Psoas muscle (tissue), 8 donors: ENCODE measurements around the gene CHRNA1. TPM values are rescaled to one million over a fixed set of nuclear protein-coding genes. Genes with fewer than 3 reads are reported as not detected.

Experiments
- ATAC-seq, 4 donors: fragments of 200-7000 bp; cut with Tn5 transposase; one replicate each; pipeline ENCODE4 v1.9.1; 2020; ENCODE audit warnings: moderate library complexity in 3 of 4, mild to moderate bottlenecking in 2 of 4
- DNase-seq, 2 donors: peaks; one replicate each; pipeline ENCODE4 v3.0.0-alpha.2; 2020
- H3K27ac ChIP-seq: fragments of 200-600 bp; one replicate; pipeline ENCODE4 v1.8.0; 2022
- H3K27me3 ChIP-seq, 3 donors: fragments of 200-600 bp in 1 of 3; one replicate each; pipeline versions ENCODE4 v1.6.1 to v1.8.0; 2013 to 2022; ENCODE audit warnings: low read length in 2 of 3, mild to moderate bottlenecking in 2 of 3, moderate library complexity in 1 of 3; ENCODE audit not compliant: insufficient read depth in 3 of 3
- H3K36me3 ChIP-seq, 2 donors: fragments of 200-600 bp in 1 of 2; one replicate each; pipeline versions ENCODE4 v1.6.1 to v1.8.0; 2013 to 2022; ENCODE audit warnings: low read depth in 1 of 2, mild to moderate bottlenecking in 1 of 2, moderate library complexity in 1 of 2; ENCODE audit not compliant: insufficient read depth in 1 of 2
- H3K4me1 ChIP-seq: fragments of 200-600 bp; one replicate; pipeline ENCODE4 v1.8.0; 2022
- H3K4me3 ChIP-seq: fragments of 200-600 bp; one replicate; pipeline ENCODE4 v1.8.0; 2022; ENCODE audit warnings: mild to moderate bottlenecking
- H3K9me3 ChIP-seq: fragments of 200-600 bp; one replicate; pipeline ENCODE4 v1.8.0; 2022
- WGBS, 3 donors: extraction: QIAGEN DNeasy Blood & Tissue Kit; methylation state at CpG; one replicate each; pipeline versions ENCODE4 v1.1.6 to v1.1.7; 2013; 5-methylcytosine and 5-hydroxymethylcytosine counted together
- intact Hi-C, 2 donors: fragments of 100-400 bp; cut with DNase I; formaldehyde crosslinking; loops; one replicate each; pipeline versions ENCODE4 v1.11.0 to v1.14.2; 2022
- polyA plus RNA-seq, 3 donors: library from polyadenylated mRNA; stranded (reverse); fragments of 200-250 nt; gene quantifications; one replicate each; pipeline ENCODE4 v1.2.3, GENCODE V29; 2013
- total RNA-seq, 4 donors: library from RNA; stranded (reverse); fragmentation: NEBNext Ultra II Directional in 2 of 4; extraction: Animal tissue kit (Norgen Biotek cat#: 25700) in 2 of 4; gene quantifications; one replicate each; pipeline versions ENCODE4 v1.2.1 to v1.2.4, GENCODE V29; 2021 to 2023
- TF ChIP-seq, protein P1 (sequence below): fragments of 200-600 bp; IDR thresholded peaks from one replicate; pipeline ENCODE4 v1.8.0; 2022; ENCODE audit warnings: antibody characterized with exemption
- donor health status: healthy with polysubstance abuse.
- donor health status: DM: no; HTN: no; CAD: no; lungs with moderate emphysema.
- donor health status: Bipolar disorder and iron deficiency.
- donor health status: healthy.
- donor health status: DM: yes; HTN: yes; CAD: no.
- donor health status: DM: no; HTN: no; CAD: no.
- donor health status: DM: no; HTN: no; CAD: no.
- donor health status: DM: yes; HTN: yes; CAD: no.

The CHRNA1 gene
- total and polyA plus RNA-seq, 7 donors: 31.7 to 278 (median 123) TPM

DNA sequence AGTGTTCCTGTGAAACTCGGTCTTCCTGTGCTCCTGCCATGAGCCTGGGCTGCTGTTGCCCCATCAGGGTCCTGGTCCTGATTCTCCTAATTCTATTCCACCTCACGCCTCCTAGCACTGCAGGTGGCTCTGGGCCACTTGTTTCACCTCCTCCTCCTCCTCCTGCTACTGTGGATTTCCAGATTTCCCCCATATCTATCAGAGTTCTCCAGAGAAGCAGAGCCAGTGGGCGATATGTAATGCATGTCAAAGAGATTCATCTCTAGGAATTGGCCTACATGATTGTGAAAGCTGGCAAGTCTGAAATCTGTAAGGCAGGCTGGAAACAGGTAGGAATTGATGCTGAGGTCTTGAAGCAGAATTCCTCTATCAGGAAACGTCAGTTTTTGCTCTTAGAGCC lies 45.3 kb downstream of the CHRNA1 start:
- intact Hi-C loops: no loop called here
- no peak for ATAC-seq
- TF ChIP-seq, protein P1, sequence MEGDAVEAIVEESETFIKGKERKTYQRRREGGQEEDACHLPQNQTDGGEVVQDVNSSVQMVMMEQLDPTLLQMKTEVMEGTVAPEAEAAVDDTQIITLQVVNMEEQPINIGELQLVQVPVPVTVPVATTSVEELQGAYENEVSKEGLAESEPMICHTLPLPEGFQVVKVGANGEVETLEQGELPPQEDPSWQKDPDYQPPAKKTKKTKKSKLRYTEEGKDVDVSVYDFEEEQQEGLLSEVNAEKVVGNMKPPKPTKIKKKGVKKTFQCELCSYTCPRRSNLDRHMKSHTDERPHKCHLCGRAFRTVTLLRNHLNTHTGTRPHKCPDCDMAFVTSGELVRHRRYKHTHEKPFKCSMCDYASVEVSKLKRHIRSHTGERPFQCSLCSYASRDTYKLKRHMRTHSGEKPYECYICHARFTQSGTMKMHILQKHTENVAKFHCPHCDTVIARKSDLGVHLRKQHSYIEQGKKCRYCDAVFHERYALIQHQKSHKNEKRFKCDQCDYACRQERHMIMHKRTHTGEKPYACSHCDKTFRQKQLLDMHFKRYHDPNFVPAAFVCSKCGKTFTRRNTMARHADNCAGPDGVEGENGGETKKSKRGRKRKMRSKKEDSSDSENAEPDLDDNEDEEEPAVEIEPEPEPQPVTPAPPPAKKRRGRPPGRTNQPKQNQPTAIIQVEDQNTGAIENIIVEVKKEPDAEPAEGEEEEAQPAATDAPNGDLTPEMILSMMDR: no peak
- no peaks in the 10 kb centered on the region for H3K9me3 ChIP-seq
- H3K36me3 ChIP-seq: no peaks in the 10 kb centered on the region
- DNase-seq: no peak
- no peak overlapping the region for H3K27ac ChIP-seq
- 70 to 81% (median 80%) methylated on average over 4 of the region's 4 CpGs for WGBS, 3 donors
- H3K4me3 ChIP-seq: no peak overlapping the region
- H3K27me3 ChIP-seq: no peaks in the 10 kb centered on the region
- no peaks in the 10 kb centered on the region for H3K4me1 ChIP-seq

DNA sequence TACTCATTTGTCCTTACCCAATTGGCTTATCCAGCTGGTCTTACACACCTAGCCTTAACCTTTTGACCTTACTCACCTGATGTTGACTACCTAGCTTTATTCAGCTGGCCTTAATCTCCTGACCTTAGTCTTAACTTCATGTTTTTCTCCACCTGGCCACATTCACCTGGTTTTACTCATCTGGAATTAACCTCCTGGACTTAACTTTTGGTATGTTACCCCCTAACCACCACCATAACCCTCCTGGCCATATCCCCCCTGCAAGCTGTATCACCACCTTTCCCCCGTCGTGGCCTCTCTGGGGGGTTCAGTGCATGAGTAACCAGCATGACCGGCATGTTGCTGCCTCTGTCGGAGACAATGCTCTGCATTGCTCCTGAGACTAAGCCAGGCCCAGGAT lies 45.7 kb downstream of the CHRNA1 start:
- DNase-seq: no peak
- WGBS, 3 donors: 66 to 79% (median 68%) methylated on average over 4 of the region's 4 CpGs
- Histone ChIP-seq H3K27ac (no peak overlapping the region), H3K27me3 (no peaks in the 10 kb centered on the region), H3K9me3 (no peaks in the 10 kb centered on the region), H3K36me3 (no peaks in the 10 kb centered on the region), H3K4me1 (no peaks in the 10 kb centered on the region), H3K4me3 (no peak overlapping the region)
- TF ChIP-seq, protein P1: no peak
- intact Hi-C loops: no loop called here
- ATAC-seq: no peak

DNA sequence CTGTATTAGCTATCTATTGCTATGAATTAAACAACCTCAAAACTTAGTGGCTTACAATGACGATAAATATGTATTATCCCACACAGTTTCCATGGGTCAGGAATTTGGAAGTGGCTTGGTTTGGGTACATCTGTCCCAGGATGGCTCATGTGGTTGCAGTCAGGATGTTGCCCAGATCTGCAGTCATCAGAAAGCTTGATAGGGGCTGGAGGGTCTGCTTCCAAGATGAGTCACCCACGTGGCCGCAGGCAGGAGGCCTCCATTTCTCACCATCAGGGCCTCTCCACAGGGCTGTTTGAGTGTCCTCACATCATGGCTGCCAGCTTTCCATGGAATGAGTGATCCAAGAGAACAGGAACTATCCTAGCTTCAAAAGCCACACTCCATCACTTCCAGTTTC lies 46.4 kb downstream of the CHRNA1 start:
- WGBS, 3 donors: 86 to 92% (median 89%) methylated on average over 3 of the region's 3 CpGs
- ATAC-seq (no peak), DNase-seq (no peak)
- H3K9me3 ChIP-seq: no peaks in the 10 kb centered on the region
- no peaks in the 10 kb centered on the region for H3K4me1 ChIP-seq
- no peak overlapping the region for H3K4me3 ChIP-seq
- H3K27me3 ChIP-seq: no peaks in the 10 kb centered on the region
- H3K36me3 ChIP-seq: no peaks in the 10 kb centered on the region
- H3K27ac ChIP-seq: no peak overlapping the region
- TF ChIP-seq, protein P1: no peak
- intact Hi-C loops: no loop called here

DNA sequence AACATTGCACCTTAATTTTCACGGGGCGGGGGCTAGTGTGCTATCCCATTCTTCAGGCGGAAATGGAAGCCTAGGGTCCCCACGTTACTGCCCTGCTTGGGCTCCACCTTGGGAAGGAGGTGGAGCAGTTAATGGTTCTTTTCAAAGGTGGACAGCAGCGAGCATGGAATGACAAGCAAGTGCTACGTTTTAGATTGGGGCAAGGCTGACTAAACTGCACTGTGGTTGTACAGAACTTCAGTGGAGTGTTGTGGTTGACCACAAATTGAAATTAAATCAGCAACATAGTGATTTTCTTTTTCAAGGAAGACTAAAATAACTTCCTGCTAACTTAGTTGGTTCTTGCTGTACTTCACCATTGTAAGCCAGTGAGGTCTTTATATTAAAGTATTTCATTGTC lies 47.0 kb downstream of the CHRNA1 start:
- TF ChIP-seq, protein P1: no peak
- Histone ChIP-seq H3K27ac (no peak overlapping the region), H3K36me3 (no peaks in the 10 kb centered on the region), H3K9me3 (no peaks in the 10 kb centered on the region), H3K4me1 (no peaks in the 10 kb centered on the region), H3K27me3 (no peaks in the 10 kb centered on the region), H3K4me3 (no peak overlapping the region)
- no peak for DNase-seq
- WGBS, 3 donors: 86 to 89% (median 87%) methylated on average over 6 of the region's 6 CpGs
- ATAC-seq: no peak
- intact Hi-C loops: no loop called here

DNA sequence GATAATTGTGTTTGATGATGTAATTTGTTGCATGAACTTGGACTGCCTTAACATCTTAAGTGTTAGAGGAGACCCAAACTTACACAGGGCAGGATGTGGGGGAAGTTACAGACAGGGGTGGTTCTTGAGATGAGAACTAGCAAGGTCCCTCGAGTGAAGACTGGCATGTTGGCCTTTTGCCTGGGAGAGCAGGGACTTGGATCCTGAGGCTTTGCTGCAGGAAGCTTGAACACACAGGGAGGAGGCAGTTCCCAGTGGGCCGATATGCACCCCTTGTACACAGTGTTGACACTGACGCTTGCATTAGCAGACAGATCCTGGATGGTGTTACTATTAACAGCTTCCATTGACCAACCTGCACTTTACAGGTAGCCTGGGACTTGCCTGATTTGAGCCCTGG lies 47.5 kb downstream of the CHRNA1 start:
- no peaks in the 10 kb centered on the region for H3K4me1 ChIP-seq
- intact Hi-C loops: no loop called here
- no peaks in the 10 kb centered on the region for H3K27me3 ChIP-seq
- TF ChIP-seq, protein P1: no peak
- no peaks in the 10 kb centered on the region for H3K36me3 ChIP-seq
- H3K27ac ChIP-seq: no peak overlapping the region
- WGBS, 3 donors: 48 to 59% (median 54%) methylated on average over 3 of the region's 3 CpGs
- H3K4me3 ChIP-seq: no peak overlapping the region
- no peaks in the 10 kb centered on the region for H3K9me3 ChIP-seq
- DNase-seq: no peak
- ATAC-seq: no peak
